Measurements from ENCODE around the gene ASB3.

ASB3 gene

DNA sequence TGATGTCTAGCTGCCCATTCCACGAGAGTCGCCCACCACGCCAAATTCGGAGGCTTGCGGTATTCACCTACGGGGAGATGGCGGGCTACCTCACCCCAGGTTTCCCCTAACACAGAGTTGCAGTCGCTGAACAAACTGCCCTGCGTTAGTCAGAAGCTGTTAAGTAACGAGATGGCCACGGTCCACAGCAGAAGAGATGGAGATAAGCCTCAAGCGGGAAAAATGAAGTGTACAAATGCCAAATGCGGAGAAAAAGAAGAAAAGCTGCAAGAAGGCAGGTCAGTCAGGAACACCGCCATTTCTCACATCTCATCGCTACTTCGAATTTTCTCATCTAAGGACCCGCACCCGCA is 425 bp downstream of the ASB3 start:
- 0% methylated on average over 18 of the region's 18 CpGs for WGBS
- Histone ChIP-seq H3K9ac (ENCODE audit: low read depth, low read length) (peak overlapping the region; percentile 94), H3K36me3 (ENCODE audit: insufficient read depth, low read length) (peaks cover 10% of the 10 kb centered on the region)

DNA sequence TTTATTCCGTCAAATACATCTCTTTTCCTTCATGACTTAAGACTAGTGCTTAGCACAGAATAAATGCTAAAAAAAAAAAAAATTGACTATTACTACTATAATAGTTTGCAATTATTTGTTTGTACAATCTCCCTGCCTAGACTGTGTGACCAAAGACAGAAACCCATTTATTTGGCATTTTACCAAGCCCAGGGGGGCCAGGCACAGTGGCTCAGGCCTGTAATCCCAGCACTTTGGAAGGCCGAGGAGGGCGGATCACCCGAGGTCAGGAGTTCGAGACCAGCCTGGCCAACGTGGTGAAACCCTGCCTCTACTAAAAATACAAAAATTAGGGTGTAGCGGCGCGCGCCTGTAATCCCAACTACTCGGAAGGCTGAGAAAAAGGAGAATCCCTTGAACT is 1.4 kb downstream of the ASB3 start:
- Histone ChIP-seq H3K27ac (ENCODE audit: low read depth, low read length) (no peak overlapping the region), H3K9ac (ENCODE audit: low read depth, low read length) (peak overlapping the region; percentile 94; the same call in 1 of the 2 replicates), H3K9me3 (ENCODE audit: insufficient read depth, low read depth, low read length) (no peaks in the 10 kb centered on the region), H3K27me3 (ENCODE audit: insufficient read depth, low read length) (no peaks in the 10 kb centered on the region), H3K36me3 (ENCODE audit: insufficient read depth, low read length) (peaks cover 20% of the 10 kb centered on the region), H3K4me3 (ENCODE audit: low read length) (peak overlapping the region; percentile 75), H3K4me1 (ENCODE audit: insufficient read depth, low read length) (peaks cover 31% of the 10 kb centered on the region)
- 86% methylated on average over 11 of the region's 11 CpGs for WGBS

More for the DNA sequence above, 425 bp downstream of the ASB3 start:
- peaks cover 31% of the 10 kb centered on the region for H3K4me1 ChIP-seq (ENCODE audit: insufficient read depth, low read length)
- no peaks in the 10 kb centered on the region for H3K9me3 ChIP-seq (ENCODE audit: insufficient read depth, low read depth, low read length)
- no peaks in the 10 kb centered on the region for H3K27me3 ChIP-seq (ENCODE audit: insufficient read depth, low read length)
- H3K4me3 ChIP-seq (ENCODE audit: low read length) = peak overlapping the region; percentile 75
- H3K27ac ChIP-seq (ENCODE audit: low read depth, low read length) = peak overlapping the region; percentile 91

DNA sequence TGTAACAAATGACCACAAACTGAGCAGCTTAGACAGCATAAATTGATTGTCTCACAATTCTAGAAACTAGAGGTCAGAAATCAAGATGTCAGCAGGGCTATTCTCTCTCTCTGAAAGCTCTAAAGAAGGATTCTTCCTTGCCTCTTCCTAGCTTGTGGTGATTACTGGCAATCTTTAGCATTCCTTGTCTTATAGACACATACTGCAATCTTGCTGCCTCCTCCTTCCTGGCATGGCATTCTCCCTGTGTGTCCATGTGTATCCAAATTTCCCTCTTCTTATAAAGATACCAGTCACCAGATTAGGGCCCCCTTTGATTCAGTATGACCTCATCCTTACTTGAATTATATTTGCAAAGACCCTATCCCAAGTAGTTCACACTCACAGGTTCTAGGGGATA is 2.3 kb downstream of the ASB3 start:
- H3K4me3 ChIP-seq (ENCODE audit: low read length) = 0 out of 2 replicates have a peak overlapping the region, but pooled peaks have one; percentile 31
- peaks cover 31% of the 10 kb centered on the region for H3K4me1 ChIP-seq (ENCODE audit: insufficient read depth, low read length)
- H3K9ac ChIP-seq (ENCODE audit: low read depth, low read length) = no peak overlapping the region
- H3K27ac ChIP-seq (ENCODE audit: low read depth, low read length) = no peak overlapping the region
- H3K36me3 ChIP-seq (ENCODE audit: insufficient read depth, low read length) = peaks cover 26% of the 10 kb centered on the region
- no peaks in the 10 kb centered on the region for H3K27me3 ChIP-seq (ENCODE audit: insufficient read depth, low read length)
- H3K9me3 ChIP-seq (ENCODE audit: insufficient read depth, low read depth, low read length) = no peaks in the 10 kb centered on the region

GRCh38 chr2:53782676-53783075 is 4.1 kb downstream of the ASB3 start:
- Histone ChIP-seq H3K27me3 (ENCODE audit: insufficient read depth, low read length) (no peaks in the 10 kb centered on the region), H3K9me3 (ENCODE audit: insufficient read depth, low read depth, low read length) (no peaks in the 10 kb centered on the region), H3K4me3 (ENCODE audit: low read length) (no peak overlapping the region), H3K9ac (ENCODE audit: low read depth, low read length) (no peak overlapping the region), H3K36me3 (ENCODE audit: insufficient read depth, low read length) (peaks cover 36% of the 10 kb centered on the region), H3K27ac (ENCODE audit: low read depth, low read length) (no peak overlapping the region), H3K4me1 (ENCODE audit: insufficient read depth, low read length) (peaks cover 31% of the 10 kb centered on the region)
- WGBS = 80% methylated on average over 8 of the region's 8 CpGs

GRCh38 chr2:53780056-53780455 is 6.7 kb downstream of the ASB3 start:
- H3K36me3 ChIP-seq (ENCODE audit: insufficient read depth, low read length) = peaks cover 48% of the 10 kb centered on the region
- no peak overlapping the region for H3K27ac ChIP-seq (ENCODE audit: low read depth, low read length)
- H3K9me3 ChIP-seq (ENCODE audit: insufficient read depth, low read depth, low read length) = no peaks in the 10 kb centered on the region
- no peak overlapping the region for H3K9ac ChIP-seq (ENCODE audit: low read depth, low read length)
- H3K4me3 ChIP-seq (ENCODE audit: low read length) = no peak overlapping the region
- H3K27me3 ChIP-seq (ENCODE audit: insufficient read depth, low read length) = no peaks in the 10 kb centered on the region
- 93% methylated on average over 3 of the region's 4 CpGs for WGBS
- H3K4me1 ChIP-seq (ENCODE audit: insufficient read depth, low read length) = peaks cover 25% of the 10 kb centered on the region

GRCh38 chr2:53778536-53779162 is 8.1 kb downstream of the ASB3 start:
- Histone ChIP-seq H3K27me3 (ENCODE audit: insufficient read depth, low read length) (no peaks in the 10 kb centered on the region), H3K9ac (ENCODE audit: low read depth, low read length) (no peak overlapping the region), H3K36me3 (ENCODE audit: insufficient read depth, low read length) (peaks cover 61% of the 10 kb centered on the region), H3K4me1 (ENCODE audit: insufficient read depth, low read length) (peaks cover 14% of the 10 kb centered on the region; the same call in 1 of the 2 replicates), H3K9me3 (ENCODE audit: insufficient read depth, low read depth, low read length) (no peaks in the 10 kb centered on the region), H3K4me3 (ENCODE audit: low read length) (no peak overlapping the region), H3K27ac (ENCODE audit: low read depth, low read length) (no peak overlapping the region)
- 91% methylated on average over 4 of the region's 5 CpGs for WGBS

DNA sequence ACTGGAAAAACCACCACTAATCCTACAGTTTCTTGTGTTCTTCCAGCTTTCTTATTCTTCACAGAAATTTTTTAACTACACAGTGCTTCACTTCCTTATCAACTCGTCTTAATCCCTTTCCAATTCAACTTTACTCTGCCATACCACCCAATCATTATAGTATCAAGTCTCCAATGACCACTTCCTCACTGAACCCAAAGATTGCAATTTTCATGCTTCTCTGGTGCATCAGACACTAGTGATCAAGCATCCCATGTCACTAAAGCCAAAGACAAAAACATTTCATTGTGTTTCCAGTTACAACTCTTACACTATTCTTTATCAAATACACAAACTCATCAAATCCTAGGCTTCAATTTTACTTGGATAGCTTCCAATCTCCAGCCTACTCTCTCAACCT is 9.6 kb downstream of the ASB3 start:
- WGBS = 88% methylated on average over 1 of the region's 1 CpG
- H3K4me3 ChIP-seq (ENCODE audit: low read length) = no peak overlapping the region
- H3K4me1 ChIP-seq (ENCODE audit: insufficient read depth, low read length) = peaks cover under 1% of the 10 kb centered on the region; the same call in 1 of the 2 replicates
- H3K9me3 ChIP-seq (ENCODE audit: insufficient read depth, low read depth, low read length) = no peaks in the 10 kb centered on the region
- H3K27ac ChIP-seq (ENCODE audit: low read depth, low read length) = no peak overlapping the region
- no peak overlapping the region for H3K9ac ChIP-seq (ENCODE audit: low read depth, low read length)
- H3K27me3 ChIP-seq (ENCODE audit: insufficient read depth, low read length) = no peaks in the 10 kb centered on the region
- H3K36me3 ChIP-seq (ENCODE audit: insufficient read depth, low read length) = peaks cover 65% of the 10 kb centered on the region

DNA sequence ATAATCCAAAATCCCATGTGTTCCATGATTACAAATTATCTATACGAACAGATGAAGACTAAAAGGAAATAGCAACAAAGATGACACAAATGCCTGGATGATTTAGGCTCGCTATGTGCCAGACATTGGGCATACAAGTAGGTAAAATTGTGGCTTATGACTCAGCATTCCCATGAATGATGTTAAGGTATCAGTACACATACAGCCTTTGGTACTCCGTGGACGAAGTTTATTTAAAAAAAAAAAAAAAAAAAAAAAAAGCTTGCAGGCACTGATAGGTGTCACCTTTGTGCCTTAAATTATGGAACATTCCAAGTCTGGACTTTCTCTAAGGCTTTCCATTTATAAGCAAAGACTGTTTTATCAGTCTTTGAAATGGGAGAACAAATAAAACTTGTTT is 16.5 kb downstream of the ASB3 start:
- Histone ChIP-seq H3K9ac (ENCODE audit: low read depth, low read length) (no peak overlapping the region), H3K27ac (ENCODE audit: low read depth, low read length) (no peak overlapping the region)
- 93% methylated on average over 4 of the region's 4 CpGs for WGBS

DNA sequence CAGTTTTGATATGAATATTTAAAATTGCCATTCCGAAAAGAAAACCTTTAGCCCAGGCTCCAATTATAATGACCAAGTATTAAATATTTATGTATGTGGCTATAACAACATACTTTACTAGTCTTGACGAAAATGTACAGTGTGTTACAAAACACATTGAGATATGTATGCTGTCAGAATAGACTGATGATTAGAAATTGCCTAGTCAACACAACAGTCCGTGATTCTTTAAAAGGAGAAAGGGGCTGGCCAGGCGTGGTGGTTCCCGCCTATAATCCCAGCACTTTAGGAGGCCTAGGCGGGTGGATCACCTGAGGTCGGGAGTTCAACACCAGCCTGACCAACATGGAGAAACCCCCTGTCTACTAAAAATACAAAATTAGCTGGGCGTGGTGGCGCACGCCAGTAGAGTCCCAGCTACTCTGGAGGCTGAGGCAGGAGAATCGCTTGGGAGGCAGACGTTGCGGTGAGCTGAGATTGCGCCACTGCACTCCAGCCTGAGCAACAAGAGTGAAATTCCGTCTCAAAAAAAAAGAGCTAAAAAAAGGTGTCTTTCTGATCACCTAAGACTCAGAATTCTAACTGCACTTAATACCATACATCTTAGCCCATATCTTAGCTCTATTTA is 17.3 kb downstream of the ASB3 start:
- H3K27me3 ChIP-seq (ENCODE audit: insufficient read depth, low read length) = no peaks in the 10 kb centered on the region
- H3K4me3 ChIP-seq (ENCODE audit: low read length) = no peak overlapping the region
- H3K9ac ChIP-seq (ENCODE audit: low read depth, low read length) = no peak overlapping the region
- no peaks in the 10 kb centered on the region for H3K9me3 ChIP-seq (ENCODE audit: insufficient read depth, low read depth, low read length)
- peaks cover 8% of the 10 kb centered on the region for H3K4me1 ChIP-seq (ENCODE audit: insufficient read depth, low read length)
- 91% methylated on average over 14 of the region's 15 CpGs for WGBS
- no peak overlapping the region for H3K27ac ChIP-seq (ENCODE audit: low read depth, low read length)
- peaks cover 21% of the 10 kb centered on the region for H3K36me3 ChIP-seq (ENCODE audit: insufficient read depth, low read length)

More for the DNA sequence above, 16.5 kb downstream of the ASB3 start:
- Histone ChIP-seq H3K4me1 (ENCODE audit: insufficient read depth, low read length) (peaks cover 8% of the 10 kb centered on the region), H3K36me3 (ENCODE audit: insufficient read depth, low read length) (peaks cover 23% of the 10 kb centered on the region), H3K27me3 (ENCODE audit: insufficient read depth, low read length) (no peaks in the 10 kb centered on the region), H3K9me3 (ENCODE audit: insufficient read depth, low read depth, low read length) (no peaks in the 10 kb centered on the region), H3K4me3 (ENCODE audit: low read length) (no peak overlapping the region)

DNA sequence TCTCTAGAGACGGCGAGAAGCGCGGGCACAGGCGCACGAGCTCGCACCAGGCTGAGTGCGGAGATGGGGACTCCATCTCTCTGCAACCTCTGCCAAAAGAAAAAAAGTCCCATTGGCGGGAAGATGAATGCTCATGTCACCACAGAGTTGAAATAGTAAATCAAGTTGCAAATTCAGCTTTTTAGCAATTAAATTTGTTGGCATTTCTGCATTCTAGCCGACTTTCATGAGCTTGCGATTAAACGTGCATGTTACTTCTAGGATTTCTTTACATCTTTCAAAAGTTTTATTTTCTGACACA is 18.6 kb downstream of the ASB3 start:
- Histone ChIP-seq H3K4me1 (ENCODE audit: insufficient read depth, low read length) (peaks cover 8% of the 10 kb centered on the region), H3K4me3 (ENCODE audit: low read length) (peak overlapping the region; percentile 90), H3K9me3 (ENCODE audit: insufficient read depth, low read depth, low read length) (no peaks in the 10 kb centered on the region), H3K27me3 (ENCODE audit: insufficient read depth, low read length) (no peaks in the 10 kb centered on the region), H3K27ac (ENCODE audit: low read depth, low read length) (peak overlapping the region; percentile 81; the same call in 1 of the 2 replicates), H3K9ac (ENCODE audit: low read depth, low read length) (peak overlapping the region; percentile 87), H3K36me3 (ENCODE audit: insufficient read depth, low read length) (peaks cover 25% of the 10 kb centered on the region)
- WGBS = 4% methylated on average over 12 of the region's 12 CpGs

- Histone ChIP-seq H3K36me3 (ENCODE audit: insufficient read depth, low read length) (peaks cover 26% of the 10 kb centered on the region), H3K4me3 (ENCODE audit: low read length) (peak within 1 kb of the TSS; percentile 90), H3K27ac (ENCODE audit: low read depth, low read length) (peak within 1 kb of the TSS; percentile 81), H3K27me3 (ENCODE audit: insufficient read depth, low read length) (no peaks in the 10 kb centered on the region), H3K9me3 (ENCODE audit: insufficient read depth, low read depth, low read length) (no peaks in the 10 kb centered on the region), H3K9ac (ENCODE audit: low read depth, low read length) (peak within 1 kb of the TSS; percentile 87), H3K4me1 (ENCODE audit: insufficient read depth, low read length) (peaks cover 8% of the 10 kb centered on the region)
- under 1% methylated on average over 46 of the region's 46 CpGs for whole genome bisulfite sequencing
These were observed 19.1 kb downstream of the ASB3 start, which contains the start of gene CHAC2 for GRCh38 chr2:53767405-53768241. TSS of gene CHAC2 (plus strand) at chr2:53767804. CDS start at chr2:53767887, 83 bp downstream.
